C4-2B (cell line): ENCODE results near the gene PHACTR1.

ENCODE experiments used
- CTCF ChIP-seq: fragments of 450-650 bp; conservative IDR thresholded peaks from 2 replicates; pipeline ENCODE4 v1.5.1; 2017; ENCODE audit warnings: mild to moderate bottlenecking
- ZFX ChIP-seq: fragments of 450-650 bp; IDR thresholded peaks from 2 replicates; pipeline ENCODE4 v1.6.1; 2017

DNA sequence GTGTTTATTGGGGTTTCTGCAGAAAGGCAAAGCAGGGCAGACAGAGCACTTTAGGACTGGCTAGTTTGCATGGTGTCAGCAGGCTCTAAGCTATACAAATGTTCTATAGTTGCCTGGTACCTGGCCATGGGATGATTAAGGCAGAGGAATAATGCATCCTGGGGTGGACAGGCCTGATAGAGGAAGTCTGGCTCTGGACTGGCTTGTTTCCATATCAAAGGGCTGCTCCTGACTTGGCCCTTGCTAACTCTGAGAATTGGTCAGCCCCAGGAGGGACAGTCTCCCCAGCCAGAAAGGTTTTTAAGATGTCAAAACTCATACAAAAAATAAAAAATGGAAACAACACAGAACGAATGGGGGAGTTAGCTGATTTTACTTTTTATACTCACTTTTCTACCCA, 474.9 kb downstream of the PHACTR1 start:
- TF ChIP-seq CTCF (no peak), ZFX (no peak)
